ENCODE results near the gene ATRNL1. TPM values are rescaled to one million over a fixed set of nuclear protein-coding genes. Genes with fewer than 3 reads are reported as not detected.
"Not testable (repeated sequence)": the region's sequence is repeated elsewhere in the genome, so short reads cannot be mapped to it uniquely, and the experiment has no call there.

ATRNL1 gene
- total RNA-seq, 1 donor from 2014 or later: 1.6 TPM

GRCh38 chr10:115790220-115790619 is 697.1 kb downstream of the ATRNL1 start:
- DNase-seq (no peak), ATAC-seq (no peak)
- intact Hi-C loops (cut with micrococcal nuclease): no loop called here

GRCh38 chr10:115795964-115796363 is 702.8 kb downstream of the ATRNL1 start:
- no peak for ATAC-seq
- intact Hi-C loops (cut with micrococcal nuclease): no loop called here
- DNase-seq: no peak

- ATAC-seq: no peak
- intact Hi-C loops (cut with micrococcal nuclease): loop anchor here (10.0 kb wide), 1 partner anchor 483 kb away; no protein-coding TSS in a partner anchor
These were observed 708.3 kb downstream of the ATRNL1 start for GRCh38 chr10:115801457-115801856.

GRCh38 chr10:115801992-115802391 is 708.8 kb downstream of the ATRNL1 start:
- intact Hi-C loops (cut with micrococcal nuclease): loop anchor here (10.0 kb wide), 1 partner anchor 483 kb away; no protein-coding TSS in a partner anchor
- DNase-seq: no peak
- no peak for ATAC-seq

More at GRCh38 chr10:115801457-115801856, 708.3 kb downstream of the ATRNL1 start:
- no peak for DNase-seq

GRCh38 chr10:115802911-115803310 is 709.7 kb downstream of the ATRNL1 start:
- intact Hi-C loops (cut with micrococcal nuclease): loop anchor here (10.0 kb wide), 1 partner anchor 482 kb away; no protein-coding TSS in a partner anchor
- ATAC-seq: no peak
- DNase-seq: no peak

GRCh38 chr10:115814542-115814941 is 721.4 kb downstream of the ATRNL1 start:
- DNase-seq: no peak
- ATAC-seq: no peak
- intact Hi-C loops (cut with micrococcal nuclease): no loop called here

GRCh38 chr10:115818012-115818411 is 724.8 kb downstream of the ATRNL1 start:
- intact Hi-C loops (cut with micrococcal nuclease): no loop called here
- ATAC-seq (no peak), DNase-seq (no peak)

- ATAC-seq: no peak
- no peak for DNase-seq
- intact Hi-C loops (cut with micrococcal nuclease): no loop called here
These were observed 733.2 kb downstream of the ATRNL1 start for GRCh38 chr10:115826396-115826795.

GRCh38 chr10:115827231-115828009 is 734.3 kb downstream of the ATRNL1 start:
- ATAC-seq: peak; percentile 81
- intact Hi-C loops (cut with micrococcal nuclease): no loop called here
- peak; percentile 34 for DNase-seq

GRCh38 chr10:115828182-115828581 is 735.0 kb downstream of the ATRNL1 start:
- peak; percentile 67 for ATAC-seq
- intact Hi-C loops (cut with micrococcal nuclease): not testable (repeated sequence)
- DNase-seq: peak; percentile 32

GRCh38 chr10:115829521-115830205 is 736.5 kb downstream of the ATRNL1 start:
- intact Hi-C loops (cut with micrococcal nuclease): loop anchor here (10.0 kb wide), 1 partner anchor 455 kb away; no protein-coding TSS in a partner anchor
- DNase-seq: no peak
- ATAC-seq: peak; percentile 51

- intact Hi-C loops (cut with micrococcal nuclease): loop anchor here (10.0 kb wide), 1 partner anchor 454 kb away; no protein-coding TSS in a partner anchor
- ATAC-seq: no peak
These were observed 737.3 kb downstream of the ATRNL1 start for GRCh38 chr10:115830265-115830970.

GRCh38 chr10:115831016-115831415 is 737.9 kb downstream of the ATRNL1 start:
- no peak for ATAC-seq
- no peak for DNase-seq
- intact Hi-C loops (cut with micrococcal nuclease): loop anchor here (10.0 kb wide), 1 partner anchor 454 kb away; no protein-coding TSS in a partner anchor

More at GRCh38 chr10:115830265-115830970, 737.3 kb downstream of the ATRNL1 start:
- DNase-seq: no peak

- no peak for DNase-seq
- intact Hi-C loops (cut with micrococcal nuclease): loop anchor here (10.0 kb wide), 1 partner anchor 452 kb away; no protein-coding TSS in a partner anchor
- ATAC-seq: no peak
These were observed 740.0 kb downstream of the ATRNL1 start for GRCh38 chr10:115833119-115833518.

GRCh38 chr10:115844591-115844990 is 751.4 kb downstream of the ATRNL1 start:
- intact Hi-C loops (cut with micrococcal nuclease): no loop called here
- peak; percentile 28 for DNase-seq
- peak; percentile 99 for ATAC-seq

GRCh38 chr10:115845921-115846320 is 752.8 kb downstream of the ATRNL1 start:
- no peak for ATAC-seq
- intact Hi-C loops (cut with micrococcal nuclease): no loop called here
- no peak for DNase-seq

- intact Hi-C loops (cut with micrococcal nuclease): no loop called here
- DNase-seq (no peak), ATAC-seq (no peak)
These were observed 753.4 kb downstream of the ATRNL1 start for GRCh38 chr10:115846528-115846927.

- intact Hi-C loops (cut with micrococcal nuclease): no loop called here
- DNase-seq (no peak), ATAC-seq (peak; percentile 36)
These were observed 756.0 kb downstream of the ATRNL1 start for GRCh38 chr10:115849197-115849596.

- intact Hi-C loops (cut with micrococcal nuclease): no loop called here
- no peak for ATAC-seq
These were observed 757.5 kb downstream of the ATRNL1 start for GRCh38 chr10:115850666-115851065.

More at GRCh38 chr10:115850666-115851065, 757.5 kb downstream of the ATRNL1 start:
- DNase-seq: no peak

Measured in left ventricle myocardium superior (tissue), 1 donor.